Panc1 (cell line): ENCODE results near the gene WIZ. TPM values are rescaled to one million over a fixed set of nuclear protein-coding genes. Genes with fewer than 3 reads are reported as not detected.

Source experiments
- ATAC-seq: fragments of 200-7000 bp; cut with Tn5 transposase; 2 replicates; pipeline ENCODE4 v1.9.1; 2020; ENCODE audit warnings: mild to moderate bottlenecking, moderate library complexity
- BruUV-seq: library from RNA; stranded (reverse); fragments of 400-500 nt; replicated peaks from 2 replicates; lab custom pipeline; 2021; lab: Mats Ljungman, UMichigan
- CTCF ChIA-PET: fragments of 300-600 bp; sonication (Branson Sonifier 250); formaldehyde crosslinking; loops from one replicate; lab custom pipeline; 2022; ENCODE audit warnings: antibody characterized with exemption; lab: Charles Lee
- POLR2A ChIA-PET: fragments of 300-600 bp; sonication (Branson Sonifier 250); formaldehyde crosslinking; loops from one replicate; lab custom pipeline; 2022; ENCODE audit warnings: antibody characterized with exemption; lab: Charles Lee
- DNase-seq: peaks from one replicate; pipeline ENCODE4 v3.0.0-alpha.2; 2010; ENCODE audit warnings: low read depth, low spot score
- H3K27ac ChIP-seq: 2 replicates; pipeline ENCODE4 v1.5.1; 2011; ENCODE audit warnings: mild to moderate bottlenecking, low read length, inconsistent platforms
- H3K27me3 ChIP-seq: fragments of 200-500 bp; sonication (Bioruptor generic); 2 replicates; pipeline ENCODE4 v1.6.0; 2014; ENCODE audit warnings: low read length, inconsistent platforms; ENCODE audit not compliant: control insufficient read depth, insufficient read depth
- H3K36me3 ChIP-seq: fragments of 200-500 bp; sonication (Bioruptor generic); 2 replicates; pipeline ENCODE4 v1.5.1; 2014; ENCODE audit warnings: inconsistent platforms, mild to moderate bottlenecking, low read length, moderate library complexity; ENCODE audit not compliant: control insufficient read depth, insufficient read depth
- H3K4me1 ChIP-seq: 2 replicates; pipeline ENCODE4 v1.5.1; 2011; ENCODE audit warnings: inconsistent platforms, mild to moderate bottlenecking, low read length, moderate library complexity; ENCODE audit not compliant: control insufficient read depth, insufficient read depth
- H3K4me3 ChIP-seq, 2 experiments: 2 replicates each; pipeline ENCODE4 v1.5.1; 2011 to 2012; ENCODE audit warnings: low read depth in 2 of 2, low read length in 2 of 2, mild to moderate bottlenecking in 2 of 2, inconsistent platforms in 1 of 2, moderate library complexity in 1 of 2
- H3K9me3 ChIP-seq: fragments of 200-500 bp; sonication (Bioruptor generic); 2 replicates; pipeline ENCODE4 v1.5.1; 2014; ENCODE audit warnings: low read depth, mild to moderate bottlenecking, inconsistent platforms, low read length, moderate library complexity; ENCODE audit not compliant: control insufficient read depth, insufficient read depth
- POLR2AphosphoS5 ChIP-seq: IDR thresholded peaks from 2 replicates; pipeline ENCODE4 v1.6.1; 2012; ENCODE audit warnings: mild to moderate bottlenecking, low read depth, low read length, moderate library complexity
- SIN3A ChIP-seq: IDR thresholded peaks from 2 replicates; pipeline ENCODE4 v1.6.1; 2012; ENCODE audit warnings: low read depth, mild to moderate bottlenecking, low read length, moderate library complexity, borderline replicate concordance; ENCODE audit not compliant: insufficient read depth
- TCF7L2 ChIP-seq: IDR thresholded peaks from 2 replicates; pipeline ENCODE4 v1.6.1; 2011; ENCODE audit warnings: mild to moderate bottlenecking, low read depth, low read length, inconsistent platforms
- in situ Hi-C: cut with HindIII; loops from 2 replicates; pipeline ENCODE4 v1.10.0; 2016; ENCODE audit warnings: low sequenced_read_pairs, low pct_unique_long_range_greater_than_20kb
- intact Hi-C: fragments of 100-400 bp; cut with micrococcal nuclease; formaldehyde crosslinking; loops from one replicate; pipeline ENCODE4 v1.10.0; 2022; ENCODE audit not compliant: unreplicated experiment
- total RNA-seq: library from RNA; stranded (reverse); gene quantifications from one replicate; pipeline ENCODE4 v1.2.1, GENCODE V29; 2021; ENCODE audit not compliant: unreplicated experiment
- TF ChIP-seq, protein P1 (sequence below): fragments of 450-650 bp; IDR thresholded peaks from 2 replicates; pipeline ENCODE4 v1.5.1; 2017; ENCODE audit warnings: mild to moderate bottlenecking
- TF ChIP-seq, protein P2 (sequence below), 2 experiments: IDR thresholded peaks; 2 replicates each; pipeline ENCODE4 v1.6.1; 2011 to 2012; ENCODE audit warnings: low read depth in 2 of 2, control low read depth in 1 of 2, low read length in 1 of 2, mild to moderate bottlenecking in 1 of 2, moderate library complexity in 1 of 2; ENCODE audit not compliant: insufficient read depth in 1 of 2

WIZ gene
- total RNA-seq, 1 experiment from 2014 or later: 41.9 TPM

DNA sequence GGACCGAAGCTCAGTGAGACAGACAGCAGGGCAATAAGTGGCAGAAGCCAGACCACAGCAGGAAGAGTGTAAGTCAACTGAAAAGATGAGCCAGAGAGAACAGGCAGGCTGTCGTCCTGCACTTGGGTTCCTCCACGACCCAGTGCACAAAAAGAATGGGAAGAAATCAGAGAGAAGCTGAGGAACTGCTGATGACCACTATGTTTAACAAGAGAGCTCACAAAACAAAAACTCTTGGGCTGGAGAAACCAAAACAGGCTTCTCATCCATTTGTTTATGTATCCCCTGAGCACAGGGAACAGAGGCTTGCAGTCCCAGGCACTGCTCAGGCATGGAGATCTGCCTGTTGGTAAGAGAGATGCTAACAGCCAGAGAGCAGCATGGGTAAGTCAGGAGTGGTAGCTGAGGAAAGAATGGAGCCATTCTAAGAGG, 45.0 kb downstream of the WIZ start:
- no peak overlapping the region for H3K4me3 ChIP-seq
- intact Hi-C loops (no loop called here), in situ Hi-C loops (no loop called here)
- H3K27ac ChIP-seq: no peak overlapping the region
- TF ChIP-seq POLR2AphosphoS5 (no peak), SIN3A (no peak), TCF7L2 (no peak)
- TF ChIP-seq, protein P1, sequence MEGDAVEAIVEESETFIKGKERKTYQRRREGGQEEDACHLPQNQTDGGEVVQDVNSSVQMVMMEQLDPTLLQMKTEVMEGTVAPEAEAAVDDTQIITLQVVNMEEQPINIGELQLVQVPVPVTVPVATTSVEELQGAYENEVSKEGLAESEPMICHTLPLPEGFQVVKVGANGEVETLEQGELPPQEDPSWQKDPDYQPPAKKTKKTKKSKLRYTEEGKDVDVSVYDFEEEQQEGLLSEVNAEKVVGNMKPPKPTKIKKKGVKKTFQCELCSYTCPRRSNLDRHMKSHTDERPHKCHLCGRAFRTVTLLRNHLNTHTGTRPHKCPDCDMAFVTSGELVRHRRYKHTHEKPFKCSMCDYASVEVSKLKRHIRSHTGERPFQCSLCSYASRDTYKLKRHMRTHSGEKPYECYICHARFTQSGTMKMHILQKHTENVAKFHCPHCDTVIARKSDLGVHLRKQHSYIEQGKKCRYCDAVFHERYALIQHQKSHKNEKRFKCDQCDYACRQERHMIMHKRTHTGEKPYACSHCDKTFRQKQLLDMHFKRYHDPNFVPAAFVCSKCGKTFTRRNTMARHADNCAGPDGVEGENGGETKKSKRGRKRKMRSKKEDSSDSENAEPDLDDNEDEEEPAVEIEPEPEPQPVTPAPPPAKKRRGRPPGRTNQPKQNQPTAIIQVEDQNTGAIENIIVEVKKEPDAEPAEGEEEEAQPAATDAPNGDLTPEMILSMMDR: no peak
- TF ChIP-seq, protein P2, sequence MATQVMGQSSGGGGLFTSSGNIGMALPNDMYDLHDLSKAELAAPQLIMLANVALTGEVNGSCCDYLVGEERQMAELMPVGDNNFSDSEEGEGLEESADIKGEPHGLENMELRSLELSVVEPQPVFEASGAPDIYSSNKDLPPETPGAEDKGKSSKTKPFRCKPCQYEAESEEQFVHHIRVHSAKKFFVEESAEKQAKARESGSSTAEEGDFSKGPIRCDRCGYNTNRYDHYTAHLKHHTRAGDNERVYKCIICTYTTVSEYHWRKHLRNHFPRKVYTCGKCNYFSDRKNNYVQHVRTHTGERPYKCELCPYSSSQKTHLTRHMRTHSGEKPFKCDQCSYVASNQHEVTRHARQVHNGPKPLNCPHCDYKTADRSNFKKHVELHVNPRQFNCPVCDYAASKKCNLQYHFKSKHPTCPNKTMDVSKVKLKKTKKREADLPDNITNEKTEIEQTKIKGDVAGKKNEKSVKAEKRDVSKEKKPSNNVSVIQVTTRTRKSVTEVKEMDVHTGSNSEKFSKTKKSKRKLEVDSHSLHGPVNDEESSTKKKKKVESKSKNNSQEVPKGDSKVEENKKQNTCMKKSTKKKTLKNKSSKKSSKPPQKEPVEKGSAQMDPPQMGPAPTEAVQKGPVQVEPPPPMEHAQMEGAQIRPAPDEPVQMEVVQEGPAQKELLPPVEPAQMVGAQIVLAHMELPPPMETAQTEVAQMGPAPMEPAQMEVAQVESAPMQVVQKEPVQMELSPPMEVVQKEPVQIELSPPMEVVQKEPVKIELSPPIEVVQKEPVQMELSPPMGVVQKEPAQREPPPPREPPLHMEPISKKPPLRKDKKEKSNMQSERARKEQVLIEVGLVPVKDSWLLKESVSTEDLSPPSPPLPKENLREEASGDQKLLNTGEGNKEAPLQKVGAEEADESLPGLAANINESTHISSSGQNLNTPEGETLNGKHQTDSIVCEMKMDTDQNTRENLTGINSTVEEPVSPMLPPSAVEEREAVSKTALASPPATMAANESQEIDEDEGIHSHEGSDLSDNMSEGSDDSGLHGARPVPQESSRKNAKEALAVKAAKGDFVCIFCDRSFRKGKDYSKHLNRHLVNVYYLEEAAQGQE (IDR thresholded peaks at IDR 0.05; ENCODE audit: insufficient read depth in 1 of 2, low read depth in 2 of 2, low read length in 1 of 2): no peak
- no peaks in the 10 kb centered on the region for H3K27me3 ChIP-seq
- POLR2A ChIA-PET: no interaction called here
- BruUV-seq: no TSS peak
- ATAC-seq (no peak), DNase-seq (no peak)
- no peaks in the 10 kb centered on the region for H3K4me1 ChIP-seq
- H3K36me3 ChIP-seq: peaks cover 5% of the 10 kb centered on the region
- H3K9me3 ChIP-seq: no peaks in the 10 kb centered on the region
- CTCF ChIA-PET: no interaction called here

DNA sequence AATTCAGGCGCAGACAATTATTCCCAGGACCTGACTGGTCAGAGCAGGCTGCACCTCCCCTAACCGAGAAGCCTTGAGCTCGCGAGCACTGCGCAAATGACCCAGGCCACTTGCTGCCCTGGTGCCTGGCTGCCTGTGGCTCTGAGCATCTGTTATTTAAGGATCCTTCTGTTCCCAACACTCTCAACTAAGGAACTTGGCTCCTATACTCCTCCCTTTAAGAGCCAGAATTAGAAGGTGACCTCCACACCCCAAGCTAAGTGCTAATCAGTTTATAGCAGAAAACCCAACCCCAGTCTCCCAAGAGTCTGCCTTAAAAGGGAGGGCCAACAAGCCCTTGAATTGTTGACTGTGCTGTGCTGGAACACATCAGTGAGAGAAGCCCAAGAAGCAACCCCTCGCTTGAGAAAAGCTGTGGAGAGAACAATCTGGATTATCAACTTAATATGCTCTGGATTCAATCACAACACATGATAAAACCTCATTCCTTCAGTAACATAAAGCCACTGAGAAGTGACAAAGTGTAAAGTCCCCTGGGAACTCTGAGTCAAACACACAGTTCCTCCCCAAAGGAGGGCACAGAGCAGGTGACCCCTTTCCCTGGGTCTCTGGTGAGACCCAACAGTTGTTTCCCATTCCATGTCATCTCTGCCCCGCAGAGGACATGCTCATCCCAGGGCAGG, 45.5 kb downstream of the WIZ start:
- TF ChIP-seq, protein P1: no peak
- no peak for TF ChIP-seq POLR2AphosphoS5
- no peak for TF ChIP-seq SIN3A
- TF ChIP-seq, protein P2 (IDR thresholded peaks at IDR 0.05; ENCODE audit: insufficient read depth in 1 of 2, low read depth in 2 of 2, low read length in 1 of 2): no peak
- TF ChIP-seq TCF7L2: no peak
- POLR2A ChIA-PET: no interaction called here
- no peak overlapping the region for H3K4me3 ChIP-seq
- no peak overlapping the region for H3K27ac ChIP-seq
- H3K36me3 ChIP-seq: peaks cover 5% of the 10 kb centered on the region
- ATAC-seq (no peak), DNase-seq (no peak)
- H3K9me3 ChIP-seq: no peaks in the 10 kb centered on the region
- intact Hi-C loops: no loop called here
- no peaks in the 10 kb centered on the region for H3K27me3 ChIP-seq
- no TSS peak for BruUV-seq
- in situ Hi-C loops: no loop called here
- no peaks in the 10 kb centered on the region for H3K4me1 ChIP-seq
- CTCF ChIA-PET: interaction anchor here (0.6 kb wide), 1 partner anchor 601 kb away, joined by 3 read pairs; no protein-coding TSS in a partner anchor
